CD4-positive, alpha-beta T cell treated with Interleukin-6 for 4 hours (primary cell): ENCODE measurements around the gene LRRC10.

ENCODE experiments used
- DNase-seq: peaks from one replicate; pipeline ENCODE4 v3.0.0-alpha.2; 2020; ENCODE audit warnings: mixed read lengths

Gene LRRC10

DNA sequence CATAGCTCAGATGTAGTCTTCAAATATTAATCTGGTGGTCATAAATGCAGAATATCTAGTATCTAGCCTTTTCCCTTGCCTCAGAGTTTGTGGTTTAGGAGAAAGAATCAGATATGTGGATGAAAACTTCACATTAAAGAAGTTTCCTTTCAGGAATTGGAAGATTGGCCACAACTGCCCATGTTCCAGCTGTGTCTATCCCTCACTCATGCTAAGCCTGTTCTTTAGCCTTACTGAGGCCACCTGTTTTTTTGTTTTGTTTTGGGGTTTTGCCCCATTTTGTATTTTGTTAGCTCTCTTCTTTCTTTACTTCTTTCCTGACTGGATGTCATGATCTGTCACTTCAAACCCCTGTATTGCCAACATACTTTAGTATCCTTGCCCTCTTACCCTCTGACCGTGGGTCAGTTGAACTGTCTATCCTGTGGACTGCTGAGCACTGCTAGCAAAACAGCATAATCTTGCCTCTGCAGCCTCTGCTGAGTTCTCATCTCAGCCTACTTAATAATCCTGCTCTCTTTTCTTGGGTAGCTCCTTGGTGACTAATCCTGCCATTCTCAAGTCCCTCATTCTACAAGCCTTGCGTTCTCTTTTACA lies 47.4 kb downstream of the LRRC10 start:
- DNase-seq: no peak
